HG02571 (cell line): Measurements from ENCODE around the gene ZC3H15.
"Not testable (repeated sequence)": the region's sequence is repeated elsewhere in the genome, so short reads cannot be mapped to it uniquely, and the experiment has no call there.

Experiments
- ATAC-seq: cut with Tn5 transposase; IDR thresholded peaks from one replicate; pipeline ENCODE4 v1.9.1; 2021; ENCODE audit warnings: mild to moderate bottlenecking, moderate library complexity; ENCODE audit not compliant: unreplicated experiment

Gene ZC3H15

DNA sequence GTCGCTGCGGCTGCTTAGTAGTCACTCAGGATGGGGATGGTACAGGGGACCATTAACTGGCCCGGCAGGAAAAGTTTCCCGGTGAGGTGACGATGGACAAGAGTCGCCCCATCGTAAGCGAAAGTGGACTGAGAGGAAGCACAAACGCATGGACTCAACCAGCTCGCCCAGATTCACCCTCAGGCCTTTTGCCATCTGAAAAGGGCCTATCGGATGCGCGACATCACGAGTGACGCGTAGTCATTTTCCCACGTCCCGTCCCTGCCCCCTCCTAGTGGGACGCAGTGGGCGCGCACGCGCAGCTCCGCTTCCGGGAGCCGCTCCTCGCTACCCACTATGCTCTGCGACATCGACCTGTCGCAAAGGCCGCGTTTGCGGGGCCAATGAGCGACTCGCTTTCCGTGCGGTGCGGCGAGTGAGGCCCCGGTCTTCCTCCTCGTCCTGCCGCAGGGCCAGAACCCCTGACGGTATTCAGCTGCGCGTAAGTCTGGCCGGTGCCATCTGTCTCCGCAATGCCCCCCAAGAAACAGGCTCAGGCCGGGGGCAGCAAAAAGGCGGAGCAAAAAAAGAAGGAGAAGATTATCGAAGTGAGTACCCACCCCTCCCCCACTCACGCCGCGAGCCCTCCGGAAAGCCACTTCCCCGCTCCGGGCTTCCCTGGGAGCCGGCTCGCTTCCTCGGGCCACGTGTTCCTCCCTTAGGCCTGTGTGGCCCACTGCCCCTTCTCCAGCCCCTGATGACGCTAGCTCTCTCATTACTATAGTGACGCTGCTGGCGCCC lies at the start of gene ZC3H15:
TSS of gene ZC3H15 (plus strand) at position 390 of the 780 bp plus-strand sequence. CDS start at position 513, 123 bp downstream.
- peak; percentile 83 for ATAC-seq

- ATAC-seq = no peak
Measured at GRCh38 chr2:186437719-186438118, 48.3 kb upstream of the ZC3H15 start.

- ATAC-seq = not testable (repeated sequence)
Measured at GRCh38 chr2:186439673-186440095, 46.4 kb upstream of the ZC3H15 start.

DNA sequence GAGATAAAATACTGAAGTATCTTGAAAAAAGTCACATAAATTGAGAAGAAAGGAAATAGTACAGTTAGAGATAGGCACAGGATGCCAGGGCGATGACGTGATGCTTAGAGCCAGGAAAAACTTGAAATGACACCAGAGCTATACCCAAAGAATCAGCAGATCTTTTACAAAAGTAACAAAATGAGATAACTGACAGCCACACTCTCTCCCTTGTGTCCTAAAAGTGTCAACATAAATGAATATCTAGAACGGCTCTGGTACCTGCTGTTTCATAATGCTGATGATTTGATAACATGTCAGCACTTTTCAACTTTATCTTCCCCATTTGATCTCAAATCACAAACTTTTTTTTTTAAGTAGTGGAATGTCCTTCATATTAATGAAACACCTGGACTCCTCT lies 45.6 kb upstream of the ZC3H15 start:
- ATAC-seq = no peak

DNA sequence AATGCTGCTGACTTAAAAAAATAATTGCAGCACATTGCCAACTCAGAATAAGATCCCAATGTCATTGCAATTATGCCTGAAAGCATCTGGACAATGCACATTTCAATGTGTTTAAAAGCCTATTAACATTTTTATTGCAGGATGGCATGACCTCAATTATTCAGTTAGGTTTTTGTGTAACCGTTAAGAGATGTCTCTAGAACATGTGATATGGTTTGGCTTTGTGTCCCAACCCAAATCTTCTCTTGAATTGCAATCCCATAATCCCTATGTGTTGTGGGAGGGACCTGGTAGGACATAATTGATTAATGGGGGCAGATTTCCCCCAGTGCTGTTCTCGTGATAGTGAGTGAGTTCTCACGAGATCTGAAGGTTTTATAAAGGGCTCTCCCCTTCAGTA lies 43.2 kb upstream of the ZC3H15 start:
- no peak for ATAC-seq

GRCh38 chr2:186443851-186444250 lies 42.2 kb upstream of the ZC3H15 start:
- ATAC-seq = no peak

- ATAC-seq = no peak
Measured at GRCh38 chr2:186445506-186445905, 40.6 kb upstream of the ZC3H15 start.

DNA sequence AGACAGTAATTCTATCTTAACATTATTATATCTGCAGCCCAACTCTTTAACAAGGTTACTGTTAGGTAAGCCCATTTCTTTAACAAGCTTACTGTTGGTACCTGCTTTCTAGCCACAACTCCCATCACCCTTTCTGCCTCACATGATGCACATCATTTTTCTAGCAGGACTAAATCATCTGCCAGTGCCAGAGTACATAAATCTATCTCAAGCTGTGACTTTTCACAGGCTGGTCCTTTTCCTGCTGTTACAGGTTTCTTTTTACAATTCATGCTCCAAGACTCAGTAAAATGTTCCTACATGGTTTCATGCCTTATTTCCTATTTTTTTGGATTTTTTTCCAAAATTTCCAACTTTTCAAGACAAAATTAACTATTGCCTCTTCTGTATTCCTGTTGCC lies 30.4 kb upstream of the ZC3H15 start:
- no peak for ATAC-seq

- no peak for ATAC-seq
Measured at GRCh38 chr2:186456941-186457340, 29.1 kb upstream of the ZC3H15 start.

GRCh38 chr2:186457908-186458307 lies 28.2 kb upstream of the ZC3H15 start:
- no peak for ATAC-seq

GRCh38 chr2:186459009-186459408 lies 27.1 kb upstream of the ZC3H15 start:
- no peak for ATAC-seq

DNA sequence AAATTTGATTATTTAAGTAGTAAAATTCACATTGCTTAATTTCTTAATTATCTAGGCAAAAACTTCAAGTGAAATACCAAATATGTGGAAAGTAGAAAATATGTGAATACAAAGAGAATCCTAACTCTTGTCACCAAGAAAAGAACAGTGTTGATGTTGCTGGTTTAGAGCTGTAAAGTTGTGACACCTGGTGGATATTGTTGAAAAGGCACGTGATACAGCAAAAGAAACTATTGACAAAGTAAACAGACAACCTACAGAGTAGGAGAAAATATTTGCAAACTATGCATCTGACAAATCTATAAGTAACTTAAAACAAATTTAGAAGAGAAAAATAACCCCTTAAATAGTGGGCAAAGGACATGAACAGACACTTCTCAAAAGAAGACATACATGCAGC lies 25.6 kb upstream of the ZC3H15 start:
- ATAC-seq = peak; percentile 68

GRCh38 chr2:186466743-186467142 lies 19.3 kb upstream of the ZC3H15 start:
- ATAC-seq = no peak

GRCh38 chr2:186467421-186467820 lies 18.6 kb upstream of the ZC3H15 start:
- no peak for ATAC-seq

GRCh38 chr2:186472722-186473493 lies 13.2 kb upstream of the ZC3H15 start:
- not testable (repeated sequence) for ATAC-seq

GRCh38 chr2:186474239-186474638 lies 11.8 kb upstream of the ZC3H15 start:
- not testable (repeated sequence) for ATAC-seq

GRCh38 chr2:186477790-186478189 lies 8.3 kb upstream of the ZC3H15 start:
- no peak for ATAC-seq

DNA sequence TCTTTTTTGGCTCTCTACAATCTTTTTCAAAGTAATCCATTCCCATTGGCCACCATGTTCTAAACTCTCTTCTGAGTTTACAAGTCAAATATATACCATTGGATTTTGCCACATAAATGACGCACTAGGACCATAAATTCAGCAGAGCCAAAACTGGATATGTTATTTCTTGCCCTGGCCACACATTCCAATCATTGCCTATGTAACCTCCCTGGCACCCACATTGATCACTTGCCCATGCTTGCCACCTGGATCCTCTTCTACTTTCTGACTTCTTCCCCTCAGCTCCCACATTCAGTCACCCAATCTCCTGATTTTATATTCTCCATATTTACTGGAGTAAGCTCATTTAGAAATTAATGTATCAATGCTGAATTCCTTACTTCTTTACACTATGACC lies 5.1 kb upstream of the ZC3H15 start:
- no peak for ATAC-seq

DNA sequence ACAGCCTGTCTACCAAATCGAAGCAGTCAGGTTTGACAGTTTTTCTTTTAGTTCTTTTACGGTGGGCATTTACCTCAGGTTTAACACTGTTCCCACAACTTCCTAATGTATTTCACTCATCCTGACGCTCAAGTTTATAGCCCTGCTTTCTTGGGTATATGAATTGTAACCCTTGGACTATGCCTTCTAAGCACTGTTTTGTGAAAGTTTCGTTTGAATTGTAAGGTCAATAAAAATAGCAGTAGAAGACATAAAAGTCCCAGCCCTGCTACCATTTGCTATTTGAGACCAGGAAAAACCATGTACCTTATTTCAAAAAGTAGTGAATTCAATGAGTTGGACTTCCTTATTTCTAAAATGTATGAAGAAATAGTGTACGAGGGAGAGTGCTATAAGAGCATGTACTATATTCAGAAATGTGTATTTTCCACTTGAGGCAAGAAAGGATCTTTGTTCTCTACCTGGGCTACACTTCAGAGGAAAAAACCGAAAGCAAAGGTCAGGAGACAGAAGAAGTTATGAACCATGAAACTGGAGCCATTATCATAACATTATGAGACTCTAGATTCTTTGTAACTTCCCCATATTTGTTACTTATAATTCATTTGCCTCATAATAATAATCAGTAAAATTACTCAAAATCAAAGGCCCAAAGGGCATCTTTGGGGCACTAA lies 1.9 kb upstream of the ZC3H15 start:
- no peak for ATAC-seq

- ATAC-seq = no peak
Measured at GRCh38 chr2:186485576-186485870, 537 bp upstream of the ZC3H15 start.
